Lung (tissue), 12 donors: ENCODE measurements around the gene ANTXR1. TPM values are rescaled to one million over a fixed set of nuclear protein-coding genes. Genes with fewer than 3 reads are reported as not detected.

Experiments
- ATAC-seq: fragments of 200-7000 bp; cut with Tn5 transposase; one replicate; pipeline ENCODE4 v1.9.1; 2020; ENCODE audit warnings: moderate number of reproducible peaks; ENCODE audit not compliant: insufficient read depth, low FRiP score
- DNase-seq, 3 donors: peaks; one replicate each; pipeline ENCODE4 v3.0.0-alpha.2; 2013 to 2017
- H3K27ac ChIP-seq, 2 donors: one replicate each; pipeline ENCODE4 v1.5.1; 2013; ENCODE audit warnings: mild to moderate bottlenecking in 2 of 2, moderate library complexity in 2 of 2, control low read depth in 1 of 2, inconsistent platforms in 1 of 2, low read depth in 1 of 2, low read length in 1 of 2
- H3K27me3 ChIP-seq, 3 donors: one replicate each; pipeline ENCODE4 v1.5.1; 2013; ENCODE audit warnings: low read length in 2 of 3; ENCODE audit not compliant: control insufficient read depth in 3 of 3, insufficient read depth in 3 of 3
- H3K36me3 ChIP-seq, 4 donors: one replicate each; pipeline ENCODE4 v1.5.1; 2013; ENCODE audit warnings: low read length in 4 of 4, mild to moderate bottlenecking in 1 of 4, moderate library complexity in 1 of 4; ENCODE audit not compliant: control insufficient read depth in 4 of 4, insufficient read depth in 4 of 4
- H3K4me1 ChIP-seq, 5 donors: one replicate each; pipeline ENCODE4 v1.5.1; 2013; ENCODE audit warnings: low read length in 5 of 5, mild to moderate bottlenecking in 2 of 5, moderate library complexity in 1 of 5; ENCODE audit not compliant: control insufficient read depth in 5 of 5, insufficient read depth in 5 of 5
- H3K4me3 ChIP-seq: one replicate; pipeline ENCODE4 v1.5.1; 2013; ENCODE audit warnings: mild to moderate bottlenecking, control low read depth, moderate library complexity
- H3K9ac ChIP-seq, 2 donors: one replicate each; pipeline ENCODE4 v1.5.1; 2013; ENCODE audit warnings: low read length in 2 of 2, control low read depth in 1 of 2; ENCODE audit not compliant: insufficient read depth in 1 of 2
- H3K9me3 ChIP-seq, 4 donors: one replicate each; pipeline ENCODE4 v1.5.1; 2013; ENCODE audit warnings: low read length in 3 of 4, mild to moderate bottlenecking in 1 of 4, moderate library complexity in 1 of 4; ENCODE audit not compliant: control insufficient read depth in 4 of 4, insufficient read depth in 3 of 4
- WGBS, 2 donors: extraction: QIAGEN DNeasy Blood & Tissue Kit; methylation state at CpG; one replicate each; pipeline ENCODE4 v1.1.7; 2013; 5-methylcytosine and 5-hydroxymethylcytosine counted together
- polyA plus RNA-seq, 2 donors: library from polyadenylated mRNA; stranded (reverse); fragments of 200-250 nt; gene quantifications; one replicate each; pipeline ENCODE4 v1.2.1, GENCODE V29; 2013
- total RNA-seq, 2 donors: library from RNA; depleted of rRNA in 1 of 2; stranded (reverse); fragments of >200 nt in 1 of 2; gene quantifications; one replicate each; pipeline ENCODE4 v1.2.1, GENCODE V29; 2014 to 2021
- TF ChIP-seq, protein P1 (sequence below): IDR thresholded peaks from 2 replicates; pipeline ENCODE4 v1.5.1; 2012; ENCODE audit warnings: mild to moderate bottlenecking; ENCODE audit errors: control extremely low read depth, extremely low read depth
- donor health status: control.
- donor health status: control.
- donor health status: Bipolar disorder and iron deficiency.
- donor health status: healthy.
- donor health status: DM: yes; HTN: yes; CAD: no.

Gene ANTXR1
- total and polyA plus RNA-seq, 4 donors: 13.4 to 81.0 (median 34.8) TPM

DNA sequence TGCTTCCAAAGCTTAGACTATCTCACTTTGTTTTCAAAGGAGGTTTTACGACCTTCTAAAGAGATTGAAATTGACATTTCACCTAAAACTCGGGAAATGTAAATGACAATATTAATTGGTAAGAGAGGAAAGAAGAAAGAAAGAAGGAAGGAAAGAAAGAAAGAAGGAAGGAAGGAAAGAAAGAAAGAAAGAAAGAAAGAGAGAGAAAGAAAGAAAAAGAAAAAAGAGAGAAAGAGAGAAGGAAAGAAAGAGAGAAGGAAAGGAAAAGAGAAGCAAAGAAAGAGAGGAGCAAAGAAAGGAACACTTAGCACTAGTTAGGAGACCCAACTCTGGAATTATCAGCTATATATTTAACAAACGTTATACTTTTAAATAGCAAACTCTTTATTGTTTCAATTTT is 34.9 kb upstream of the ANTXR1 start:
- DNase-seq: no peak
- Histone ChIP-seq H3K9me3 (no peaks in the 10 kb centered on the region), H3K9ac (no peak overlapping the region)

DNA sequence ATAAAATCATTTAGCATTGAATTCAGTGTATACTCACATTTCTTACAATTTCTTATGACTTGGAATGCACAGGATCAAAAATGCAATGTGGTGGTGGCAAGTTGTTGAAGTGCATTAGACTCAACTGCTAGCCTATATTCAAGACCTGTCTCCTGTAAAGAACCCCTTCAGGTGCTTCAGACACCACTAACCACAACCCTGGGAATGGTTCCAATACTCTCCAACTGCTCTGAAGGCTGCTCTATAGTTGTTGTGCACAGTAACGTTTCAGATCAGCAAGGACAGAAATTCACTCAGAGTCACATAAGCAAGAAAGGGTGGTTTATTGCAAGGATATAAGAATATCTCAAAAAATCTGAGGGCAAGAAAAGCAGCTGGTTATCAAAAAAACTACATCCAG is 32.0 kb upstream of the ANTXR1 start:
- no peak overlapping the region for H3K9ac ChIP-seq
- H3K4me1 ChIP-seq: no peaks in the 10 kb centered on the region
- H3K27ac ChIP-seq: no peak overlapping the region
- peak in 1 of 3 donors; percentile 60 for DNase-seq
- H3K9me3 ChIP-seq: no peaks in the 10 kb centered on the region
- 32 to 45% methylated on average over 1 of the region's 1 CpG for WGBS, 2 donors
- no peak for ATAC-seq
- no peaks in the 10 kb centered on the region for H3K27me3 ChIP-seq
- TF ChIP-seq, protein P1, sequence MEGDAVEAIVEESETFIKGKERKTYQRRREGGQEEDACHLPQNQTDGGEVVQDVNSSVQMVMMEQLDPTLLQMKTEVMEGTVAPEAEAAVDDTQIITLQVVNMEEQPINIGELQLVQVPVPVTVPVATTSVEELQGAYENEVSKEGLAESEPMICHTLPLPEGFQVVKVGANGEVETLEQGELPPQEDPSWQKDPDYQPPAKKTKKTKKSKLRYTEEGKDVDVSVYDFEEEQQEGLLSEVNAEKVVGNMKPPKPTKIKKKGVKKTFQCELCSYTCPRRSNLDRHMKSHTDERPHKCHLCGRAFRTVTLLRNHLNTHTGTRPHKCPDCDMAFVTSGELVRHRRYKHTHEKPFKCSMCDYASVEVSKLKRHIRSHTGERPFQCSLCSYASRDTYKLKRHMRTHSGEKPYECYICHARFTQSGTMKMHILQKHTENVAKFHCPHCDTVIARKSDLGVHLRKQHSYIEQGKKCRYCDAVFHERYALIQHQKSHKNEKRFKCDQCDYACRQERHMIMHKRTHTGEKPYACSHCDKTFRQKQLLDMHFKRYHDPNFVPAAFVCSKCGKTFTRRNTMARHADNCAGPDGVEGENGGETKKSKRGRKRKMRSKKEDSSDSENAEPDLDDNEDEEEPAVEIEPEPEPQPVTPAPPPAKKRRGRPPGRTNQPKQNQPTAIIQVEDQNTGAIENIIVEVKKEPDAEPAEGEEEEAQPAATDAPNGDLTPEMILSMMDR: no peak
- H3K4me3 ChIP-seq: no peak overlapping the region
- no peaks in the 10 kb centered on the region for H3K36me3 ChIP-seq

More for the DNA sequence above, 34.9 kb upstream of the ANTXR1 start:
- Histone ChIP-seq H3K4me1 (no peaks in the 10 kb centered on the region), H3K27ac (no peak overlapping the region), H3K36me3 (no peaks in the 10 kb centered on the region), H3K27me3 (no peaks in the 10 kb centered on the region), H3K4me3 (no peak overlapping the region)
- TF ChIP-seq, protein P1: no peak
- ATAC-seq: no peak
- 69 to 85% methylated on average over 3 of the region's 3 CpGs for WGBS, 2 donors

DNA sequence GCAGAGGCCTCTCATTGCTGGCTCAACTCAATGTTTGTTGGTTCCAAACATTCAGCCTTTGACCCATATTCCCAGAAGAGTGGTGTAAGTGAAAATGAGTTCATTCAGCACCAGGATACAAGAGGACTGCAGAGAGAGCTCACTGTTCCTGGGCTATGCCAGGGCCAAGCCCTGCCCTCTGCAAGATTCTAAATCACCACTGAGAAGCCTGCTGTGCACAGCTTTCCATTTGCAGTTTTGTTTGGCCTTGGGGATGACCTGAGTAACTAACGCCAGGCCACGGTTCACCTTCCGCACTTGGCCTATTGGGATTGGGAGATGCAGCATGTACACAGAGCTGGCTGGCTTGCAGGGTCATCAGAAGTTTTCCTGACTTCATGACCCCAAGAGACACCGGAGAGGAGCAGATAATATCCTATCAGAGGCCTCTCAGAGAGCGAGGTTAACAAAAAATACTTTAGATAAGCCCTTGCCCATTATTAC is 25.9 kb upstream of the ANTXR1 start:
- Histone ChIP-seq H3K9me3 (no peaks in the 10 kb centered on the region), H3K9ac (no peak overlapping the region), H3K4me1 (no peaks in the 10 kb centered on the region), H3K27ac (no peak overlapping the region), H3K4me3 (no peak overlapping the region), H3K36me3 (no peaks in the 10 kb centered on the region), H3K27me3 (no peaks in the 10 kb centered on the region)
- TF ChIP-seq, protein P1: no peak
- WGBS, 2 donors: 80 to 89% methylated on average over 5 of the region's 5 CpGs
- DNase-seq (no peak), ATAC-seq (no peak)

DNA sequence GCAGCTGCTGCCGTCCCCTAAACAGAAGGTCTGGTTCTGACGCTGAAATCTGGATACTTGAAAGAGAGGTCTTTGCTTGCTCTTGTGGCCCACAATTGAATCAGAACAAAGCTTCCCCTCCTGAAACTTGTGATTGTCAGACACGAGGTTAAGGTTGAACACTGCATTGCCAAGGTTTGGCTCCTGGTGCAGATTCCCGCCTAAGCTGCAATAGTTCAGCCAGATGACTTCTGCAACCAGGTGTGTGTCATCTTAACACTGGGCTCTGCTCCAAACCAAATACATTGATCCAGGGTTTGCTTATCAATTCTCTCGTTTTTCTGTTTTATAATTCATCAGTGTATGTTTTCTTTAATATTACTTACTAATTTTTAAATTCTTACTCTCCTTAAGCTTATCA is 23.9 kb upstream of the ANTXR1 start:
- Histone ChIP-seq H3K9ac (no peak overlapping the region), H3K27ac (no peak overlapping the region), H3K9me3 (no peaks in the 10 kb centered on the region), H3K4me3 (no peak overlapping the region), H3K36me3 (no peaks in the 10 kb centered on the region), H3K4me1 (no peaks in the 10 kb centered on the region), H3K27me3 (no peaks in the 10 kb centered on the region)
- peak in 1 of 3 donors; percentile 15 for DNase-seq
- 65 to 80% methylated on average over 5 of the region's 5 CpGs for WGBS, 2 donors
- TF ChIP-seq, protein P1: no peak
- ATAC-seq: no peak
